HCEC 1CT (cell line): Measurements from ENCODE around the gene UEVLD.
"Not testable (repeated sequence)": the region's sequence is repeated elsewhere in the genome, so short reads cannot be mapped to it uniquely, and the experiment has no call there.

ENCODE experiments used
- DNase-seq: peaks from one replicate; pipeline ENCODE4 v3.0.0-alpha.2; 2017

The UEVLD gene

DNA sequence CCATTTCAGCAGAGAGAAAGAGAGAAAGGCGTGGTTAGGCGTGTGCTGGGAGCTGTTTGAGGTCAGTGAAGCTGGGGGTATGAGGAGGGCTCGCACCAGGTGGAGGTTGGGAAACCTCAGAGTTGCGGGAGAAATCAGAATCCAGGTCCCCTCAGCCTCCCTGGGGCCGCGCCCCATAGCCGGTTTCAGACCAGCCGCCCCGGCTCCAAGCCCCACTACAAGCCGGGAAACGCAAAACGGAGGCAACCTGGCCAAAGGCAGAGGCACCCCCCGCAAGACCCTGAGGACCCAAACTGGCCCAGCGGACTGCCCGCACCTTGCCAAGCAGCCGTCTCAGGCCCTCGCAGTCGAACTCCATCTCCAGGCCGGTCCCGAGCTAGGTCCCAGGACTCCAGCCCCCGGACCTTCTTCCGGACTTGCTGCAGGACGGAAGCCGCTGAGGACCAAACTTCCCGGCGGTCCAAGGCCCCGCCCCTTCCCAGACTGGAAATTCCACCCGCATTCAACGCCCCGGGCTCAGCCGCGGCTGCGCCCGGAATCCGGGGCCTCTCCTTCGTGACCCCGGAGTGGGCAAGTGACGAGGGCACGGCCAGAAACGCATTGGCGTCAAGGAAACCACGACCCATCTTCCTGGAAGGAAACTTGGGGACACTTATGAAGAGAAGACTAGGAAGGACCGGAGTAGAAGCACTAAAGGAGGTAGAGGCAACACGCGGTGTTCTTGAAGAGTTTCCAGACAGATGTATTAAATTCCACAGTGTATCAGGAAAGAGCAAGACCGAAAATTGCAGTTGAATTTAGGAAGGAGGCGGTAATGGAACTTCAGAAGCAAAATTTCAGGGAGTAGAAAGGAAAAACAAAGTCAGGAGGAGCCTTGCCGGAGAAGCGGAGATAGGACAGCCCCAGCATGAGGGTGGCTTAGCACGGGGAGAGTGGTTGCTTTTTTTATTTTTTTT is at the start of gene UEVLD:
Gene UEVLD (minus strand): TSS at position 438 of the 956 bp plus-strand sequence. CDS start 80 bp downstream, at position 358.
- DNase-seq: peak; percentile 88

- DNase-seq: peak; percentile 99
These were observed 45.9 kb upstream of the UEVLD start, which contains the start of gene SPTY2D1 for GRCh38 chr11:18634140-18635032. TSS of gene SPTY2D1 (minus strand) at chr11:18634342. CDS start at chr11:18634257, 85 bp downstream.

GRCh38 chr11:18633256-18634139 is 45.0 kb upstream of the UEVLD start:
- no peak for DNase-seq

DNA sequence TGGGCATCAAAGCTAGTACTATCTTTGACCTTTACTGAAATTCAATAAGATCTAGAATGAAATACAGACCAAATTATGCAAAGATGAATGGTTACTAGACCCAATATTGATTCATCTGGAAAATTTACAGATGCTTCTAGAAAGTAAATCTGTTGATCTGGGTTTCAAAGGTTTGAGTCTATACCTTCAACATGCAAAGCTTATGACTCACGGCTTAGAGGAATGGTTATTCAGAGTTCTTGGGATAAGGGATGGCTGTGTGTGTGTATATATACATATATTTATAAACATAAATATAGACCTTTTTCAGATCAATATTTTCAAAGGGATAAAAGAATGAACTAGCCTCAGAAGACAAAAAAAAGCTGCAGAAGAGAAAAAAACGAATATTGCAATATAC is 44.3 kb upstream of the UEVLD start:
- no peak for DNase-seq

DNA sequence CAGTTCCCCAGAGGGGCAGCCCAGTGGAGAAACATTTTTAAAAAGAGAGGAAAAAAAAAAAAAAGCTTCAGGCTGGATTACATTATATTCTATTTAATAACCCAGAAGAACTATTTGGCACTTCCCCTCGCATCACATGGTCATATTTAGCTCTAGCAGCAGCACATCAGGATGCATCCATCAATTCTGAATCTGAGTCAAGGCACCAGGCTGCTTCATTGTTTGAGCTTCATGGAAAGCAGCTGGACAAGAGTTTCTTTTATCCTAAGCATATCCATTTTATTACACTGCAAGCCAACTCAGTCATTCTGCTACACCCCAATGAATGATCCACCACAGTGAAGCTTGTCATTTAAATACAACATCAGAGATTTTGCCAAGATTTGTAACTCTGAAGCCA is 35.6 kb upstream of the UEVLD start:
- DNase-seq: no peak

GRCh38 chr11:18623707-18624106 is 35.2 kb upstream of the UEVLD start:
- DNase-seq: no peak

DNA sequence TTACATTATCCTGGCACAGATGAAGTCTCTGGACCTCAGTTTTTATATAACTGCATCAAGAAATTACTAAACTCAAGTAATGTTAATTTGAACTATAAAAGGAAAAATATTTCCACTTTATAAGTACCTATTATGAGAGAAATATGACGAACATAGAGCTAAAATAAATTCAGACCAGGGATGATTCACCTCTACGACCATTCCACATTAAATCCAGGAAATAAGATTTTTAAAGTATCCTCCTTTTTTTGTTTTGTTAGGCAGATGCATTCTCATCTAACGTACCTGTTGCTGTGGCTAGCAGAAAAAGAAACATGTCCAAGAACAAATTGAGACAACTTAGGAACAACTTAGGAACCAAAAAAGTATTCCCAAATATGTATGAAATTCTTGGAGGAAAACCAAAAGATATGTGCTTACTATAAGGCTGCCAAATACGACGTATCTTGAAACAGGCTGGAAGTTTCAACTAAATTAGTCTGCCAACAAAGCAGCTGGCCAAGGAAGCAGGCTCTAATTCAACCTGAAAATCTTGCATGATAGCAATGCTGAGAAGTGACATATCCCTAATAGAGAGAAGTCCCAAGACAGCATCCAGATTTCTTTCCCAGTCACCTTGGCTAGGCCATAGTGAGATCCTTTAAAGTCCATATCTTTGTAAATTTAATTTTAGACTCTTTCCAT is 29.9 kb upstream of the UEVLD start:
- DNase-seq: peak; percentile 31

DNA sequence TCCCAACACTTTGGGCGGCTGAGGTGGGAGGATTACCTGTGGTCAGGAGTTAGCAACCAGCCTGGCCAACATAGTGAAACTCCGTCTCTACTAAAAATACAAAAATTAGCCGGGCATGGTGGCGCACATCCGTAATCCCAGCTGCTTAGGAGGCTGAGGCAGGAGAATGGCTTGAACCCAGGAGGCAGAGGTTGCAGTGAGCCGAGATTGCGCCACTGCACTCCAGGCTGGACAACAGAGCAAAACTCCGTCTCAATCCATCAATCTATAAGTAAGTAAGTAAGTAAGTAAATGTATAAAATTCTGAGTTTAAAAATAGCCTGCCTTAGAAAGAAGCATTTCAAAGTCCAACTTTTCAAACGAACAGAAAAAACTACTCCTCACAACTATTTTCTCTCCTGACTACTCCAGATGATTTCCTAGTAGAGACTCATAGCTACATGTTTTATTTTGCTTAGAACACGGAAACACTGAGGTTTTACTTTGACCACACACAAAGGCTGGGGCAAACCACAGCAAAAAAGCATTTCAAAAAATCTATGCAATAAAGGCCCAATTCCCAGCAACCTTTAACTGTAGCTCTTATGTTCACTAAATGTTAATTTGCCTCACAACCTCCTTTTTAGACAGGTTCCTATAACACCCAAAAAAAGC is 29.3 kb upstream of the UEVLD start:
- DNase-seq: no peak

DNA sequence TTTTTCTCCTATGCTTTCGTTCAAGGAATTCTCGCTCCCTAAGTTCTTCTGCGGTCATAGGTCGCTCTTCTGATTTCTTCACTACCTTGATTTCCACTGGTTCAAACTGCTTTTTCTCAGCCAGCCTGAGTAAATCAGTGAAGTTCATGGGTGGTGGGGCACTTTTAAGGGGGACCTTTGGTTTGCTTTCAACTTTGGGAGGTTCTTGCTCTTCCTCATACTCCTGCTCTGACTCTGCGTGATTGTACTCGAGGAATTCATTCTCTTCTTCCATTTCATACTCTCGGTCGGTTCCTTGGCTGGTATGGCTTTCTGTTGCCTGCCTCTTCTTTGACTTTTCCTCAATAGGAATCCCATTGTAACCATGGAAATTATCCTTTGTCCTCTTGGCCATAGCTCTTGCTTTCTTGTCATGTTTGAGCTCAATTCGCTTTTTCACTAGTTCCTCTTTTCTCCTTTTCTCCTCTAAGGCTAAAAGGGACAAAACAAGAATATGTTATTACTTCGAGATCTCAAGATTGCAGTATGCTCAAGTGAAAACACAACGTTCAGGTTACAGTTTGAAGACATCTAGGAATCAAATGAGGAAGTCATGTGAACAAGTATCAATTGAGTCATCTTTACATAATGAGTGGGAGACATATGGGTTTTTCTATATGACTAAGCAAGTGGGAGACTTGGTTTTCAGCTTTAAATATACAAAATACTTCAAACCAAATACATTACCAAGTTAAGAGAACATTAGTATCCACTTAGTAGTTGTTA is 27.3 kb upstream of the UEVLD start:
- peak; percentile 42 for DNase-seq

DNA sequence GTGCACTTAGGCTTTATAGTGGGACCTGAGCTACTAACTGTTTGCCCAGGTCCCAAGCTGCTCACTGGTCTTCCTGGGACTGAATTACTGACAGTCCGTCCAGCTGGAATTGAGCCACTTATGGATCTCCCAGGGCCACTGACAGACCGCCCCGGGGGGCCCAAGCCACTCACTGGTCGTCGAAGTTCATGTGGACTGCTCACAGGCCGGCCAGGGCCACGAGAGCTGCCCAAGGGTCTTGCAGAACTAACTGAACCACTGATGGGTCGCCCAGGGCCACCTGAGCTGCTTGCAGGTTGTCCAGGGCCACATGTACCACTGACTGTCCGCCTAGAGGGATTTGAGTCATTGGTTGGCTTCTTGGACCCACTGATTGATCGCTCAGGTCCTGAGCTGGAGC is 26.1 kb upstream of the UEVLD start:
- no peak for DNase-seq

- DNase-seq: no peak
These were observed 23.9 kb upstream of the UEVLD start for GRCh38 chr11:18612394-18612793.

GRCh38 chr11:18611196-18611595 is 22.7 kb upstream of the UEVLD start:
- no peak for DNase-seq

GRCh38 chr11:18608376-18608775 is 19.8 kb upstream of the UEVLD start:
- no peak for DNase-seq

GRCh38 chr11:18600915-18601569 is 12.5 kb upstream of the UEVLD start:
- DNase-seq: no peak

DNA sequence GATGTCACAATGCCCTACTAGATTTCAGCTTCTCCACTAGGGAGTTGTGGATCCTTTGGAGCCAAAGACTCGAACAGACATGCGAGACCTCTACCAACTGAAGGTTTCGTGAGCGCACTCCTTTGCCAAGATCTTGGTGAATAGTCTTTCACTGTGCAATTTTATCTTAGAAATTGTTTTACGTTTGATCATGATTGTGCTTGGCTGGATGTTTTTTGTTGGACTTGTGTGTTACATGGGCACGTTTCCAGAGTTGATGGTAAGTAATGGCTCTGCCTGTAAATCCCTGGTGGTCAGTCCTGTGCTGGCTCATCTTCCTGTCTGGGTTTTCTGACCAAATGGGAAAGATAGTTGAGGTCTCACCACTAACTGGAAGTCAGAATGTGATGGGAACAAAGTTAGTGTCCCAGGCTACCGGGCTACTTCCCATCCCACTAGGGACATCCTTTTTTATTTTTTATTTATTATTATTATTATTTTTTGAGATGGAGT is 11.3 kb upstream of the UEVLD start, which contains the start of gene MISFA:
Gene MISFA (plus strand): TSS at position 51 of the 492 bp plus-strand sequence. CDS start 140 bp downstream, at position 191.
- DNase-seq: no peak

DNA sequence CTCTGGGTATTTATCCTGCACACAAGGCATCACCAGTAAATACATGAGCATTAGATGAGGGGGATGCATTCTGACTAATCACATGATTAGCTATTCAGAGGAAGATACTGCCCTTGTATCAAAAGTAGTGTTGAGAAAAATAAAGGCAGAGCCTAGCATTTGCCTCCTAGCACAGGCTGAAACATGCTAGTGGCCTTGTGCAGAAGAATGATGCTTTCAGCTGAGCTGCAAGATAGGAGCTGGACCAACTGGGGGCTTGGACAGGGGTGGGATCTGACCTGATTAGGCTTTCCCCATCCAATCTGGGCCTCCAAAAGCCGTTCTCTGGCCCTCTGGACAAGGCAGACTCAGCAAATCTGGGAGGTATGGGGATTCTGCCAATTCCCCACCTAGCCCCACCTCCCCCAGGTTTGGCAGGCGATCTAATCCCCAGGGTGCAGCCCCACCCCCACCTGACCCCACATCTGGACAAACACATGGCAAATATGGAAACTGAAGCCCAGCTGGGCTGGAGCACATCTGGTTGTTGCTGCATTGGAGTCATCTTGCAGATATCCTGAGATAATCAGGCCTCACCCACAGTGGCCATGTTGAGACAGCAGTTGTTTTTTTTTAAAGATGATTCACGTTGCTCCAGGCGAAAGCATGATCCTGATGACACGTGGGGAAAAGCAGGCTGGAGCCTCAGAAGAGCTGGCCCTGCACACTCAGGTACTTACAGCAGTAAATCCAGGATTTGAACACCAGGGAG is 6.6 kb upstream of the UEVLD start:
- no peak for DNase-seq

DNA sequence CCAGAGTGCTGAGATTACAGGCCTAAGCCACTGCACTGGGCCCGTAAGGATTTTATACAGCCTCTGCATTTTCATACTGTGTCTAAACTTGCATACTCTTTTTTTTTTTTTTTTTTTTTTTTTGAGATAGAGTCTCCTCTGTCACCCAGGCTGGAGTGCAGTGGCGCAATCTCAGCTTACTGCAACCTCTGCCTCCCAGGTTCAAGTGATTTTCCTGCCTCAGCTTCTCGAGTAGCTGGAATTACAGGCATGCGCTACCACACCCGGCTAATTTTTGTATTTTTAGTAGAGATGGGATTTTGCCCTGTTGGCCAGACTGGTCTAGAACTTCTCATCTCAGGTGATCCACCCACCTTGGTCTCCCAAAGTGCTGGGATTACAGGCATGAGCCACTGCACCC is 5.6 kb upstream of the UEVLD start:
- DNase-seq: not testable (repeated sequence)

DNA sequence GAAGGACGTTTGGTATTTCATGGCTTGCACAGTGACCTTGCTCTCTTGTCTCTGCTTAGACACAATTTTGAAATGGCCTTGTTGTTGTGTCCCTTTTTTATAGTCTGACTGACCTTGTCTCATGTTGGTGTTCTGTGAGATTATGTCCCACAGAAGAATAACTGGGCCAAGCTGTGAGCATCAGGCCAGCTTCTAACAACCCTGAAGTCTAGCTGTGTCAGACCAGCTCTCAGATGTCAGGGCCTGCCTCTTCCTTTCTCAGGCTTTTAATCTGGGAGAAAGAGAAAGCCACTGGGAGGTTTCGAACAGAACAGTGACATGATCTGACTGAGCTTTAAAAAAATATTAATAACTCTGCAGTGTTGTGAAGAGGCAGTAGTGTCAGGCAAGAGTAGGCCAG is 2.0 kb upstream of the UEVLD start:
- DNase-seq: no peak

- no peak for DNase-seq
These were observed 6.7 kb downstream of the UEVLD start for GRCh38 chr11:18581825-18582224.
